ENCODE data around the gene CATSPER1. TPM values are rescaled to one million over a fixed set of nuclear protein-coding genes. Genes with fewer than 3 reads are reported as not detected.

Gene CATSPER1
- total and polyA plus RNA-seq, 10 donors: 0.30 to 1.2 (median 0.70) TPM; not detected in 2

- peaks cover 0 to 32% (median 21%) of the 10 kb centered on the region in 6 donors for H3K36me3 ChIP-seq
- DNase-seq: no peak
- no peaks in the 10 kb centered on the region for H3K9me3 ChIP-seq
- TF ChIP-seq CTCF (IDR thresholded peaks at IDR 0.05 in 8 of 11, conservative IDR thresholded peaks at IDR 0.05 in 3 of 11) (no peak), POLR2A (IDR thresholded peaks at IDR 0.05) (no peak), POLR2AphosphoS5 (IDR thresholded peaks at IDR 0.05) (peak in 1 of 3 donors; percentile 51)
- intact Hi-C loops (cut with DNase I; ENCODE audit: low total_unique reads): no loop called here
- peaks cover 0 to 9% (median under 1%) of the 10 kb centered on the region in 7 donors for H3K27me3 ChIP-seq (replicated peaks in 1 of 7)
- H3K4me3 ChIP-seq: no peak overlapping the region
- no peak overlapping the region for H3K27ac ChIP-seq
- WGBS, 5 donors: 87 to 93% (median 92%) methylated on average over 13 of the region's 13 CpGs
- peaks cover 8 to 20% (median 12%) of the 10 kb centered on the region in 6 donors for H3K4me1 ChIP-seq
Measured at GRCh38 chr11:66006134-66006890, 20.0 kb downstream of the CATSPER1 start.

- Histone ChIP-seq H3K4me1 (peaks cover 12 to 41% (median 30%) of the 10 kb centered on the region in 6 donors), H3K27ac (no peak overlapping the region), H3K27me3 (replicated peaks in 1 of 7) (no peaks in the 10 kb centered on the region), H3K4me3 (no peak overlapping the region), H3K36me3 (peaks cover 0 to 46% (median 32%) of the 10 kb centered on the region in 6 donors), H3K9me3 (no peaks in the 10 kb centered on the region)
- 80 to 91% (median 86%) methylated on average over 3 to 4 of the region's 4 CpGs for WGBS, 5 donors
- no peak for DNase-seq
- no peak for TF ChIP-seq POLR2AphosphoS5 (IDR thresholded peaks at IDR 0.05)
- TF ChIP-seq CTCF (IDR thresholded peaks at IDR 0.05 in 8 of 11, conservative IDR thresholded peaks at IDR 0.05 in 3 of 11): no peak
- no peak for TF ChIP-seq POLR2A (IDR thresholded peaks at IDR 0.05)
- intact Hi-C loops (cut with DNase I; ENCODE audit: low total_unique reads): no loop called here
Measured at GRCh38 chr11:66004186-66004585, 22.1 kb downstream of the CATSPER1 start.

GRCh38 chr11:66003291-66003690 lies 23.0 kb downstream of the CATSPER1 start:
- Histone ChIP-seq H3K9me3 (no peaks in the 10 kb centered on the region), H3K27me3 (replicated peaks in 1 of 7) (no peaks in the 10 kb centered on the region), H3K4me1 (peaks cover 12 to 46% (median 30%) of the 10 kb centered on the region in 6 donors), H3K4me3 (peak overlapping the region in 6 of 8 donors; percentile 80 to 99 (median 90)), H3K27ac (peak overlapping the region in 7 of 8 donors; percentile 88 to 98 (median 94)), H3K36me3 (peaks cover 0 to 55% (median 41%) of the 10 kb centered on the region in 6 donors)
- no peak for DNase-seq
- WGBS, 5 donors: 62 to 74% (median 70%) methylated on average over 6 of the region's 6 CpGs
- intact Hi-C loops (cut with DNase I; ENCODE audit: low total_unique reads): no loop called here
- TF ChIP-seq POLR2AphosphoS5 (IDR thresholded peaks at IDR 0.05): no peak
- TF ChIP-seq POLR2A (IDR thresholded peaks at IDR 0.05): no peak
- no peak for TF ChIP-seq CTCF (IDR thresholded peaks at IDR 0.05 in 8 of 11, conservative IDR thresholded peaks at IDR 0.05 in 3 of 11)

- H3K27ac ChIP-seq: peak overlapping the region; percentile 83 to 98 (median 94)
- no peak for DNase-seq
- peaks cover 12 to 46% (median 30%) of the 10 kb centered on the region in 6 donors for H3K4me1 ChIP-seq
- TF ChIP-seq POLR2AphosphoS5 (IDR thresholded peaks at IDR 0.05): no peak
- TF ChIP-seq POLR2A (IDR thresholded peaks at IDR 0.05): no peak
- peak in 3 of 11 experiments; percentile 2 to 14 (median 4) for TF ChIP-seq CTCF (IDR thresholded peaks at IDR 0.05 in 8 of 11, conservative IDR thresholded peaks at IDR 0.05 in 3 of 11)
- WGBS, 5 donors: 1 to 2% (median 1%) methylated on average over 10 to 40 of the region's 40 CpGs
- H3K9me3 ChIP-seq: no peaks in the 10 kb centered on the region
- no peaks in the 10 kb centered on the region for H3K27me3 ChIP-seq (replicated peaks in 1 of 7)
- peak overlapping the region; percentile 77 to 99 (median 90) for H3K4me3 ChIP-seq
- peaks cover 0 to 60% (median 47%) of the 10 kb centered on the region in 6 donors for H3K36me3 ChIP-seq
- intact Hi-C loops (cut with DNase I; ENCODE audit: low total_unique reads): no loop called here
Measured at GRCh38 chr11:66002648-66003225, 23.5 kb downstream of the CATSPER1 start.
